ENCODE measurements around the gene PAX9.

PAX9 gene

GRCh38 chr14:36655963-36656686 lies 5.5 kb upstream of the PAX9 start:
- no peak overlapping the region for H3K9ac ChIP-seq (ENCODE audit: low read depth, low read length)
- no peak for DNase-seq
- H3K4me3 ChIP-seq (ENCODE audit: low read depth in 1 of 2, low read length in 2 of 2): no peak overlapping the region
- no peak overlapping the region for H2AFZ ChIP-seq (ENCODE audit: low read depth, low read length)
- no peak for TF ChIP-seq EZH2 (IDR thresholded peaks at IDR 0.05; ENCODE audit: borderline replicate concordance, low read depth, low read length, severe bottlenecking)
- peak; percentile 29 for TF ChIP-seq CTCF (IDR thresholded peaks at IDR 0.05; ENCODE audit: borderline replicate concordance, extremely low read depth, low read length, poor library complexity, severe bottlenecking)
- H3K4me2 ChIP-seq (ENCODE audit: insufficient read depth, low read length): no peak overlapping the region
- H3K27me3 ChIP-seq (ENCODE audit: insufficient read depth, low read length, poor library complexity): no peaks in the 10 kb centered on the region
- no peaks in the 10 kb centered on the region for H3K4me1 ChIP-seq (ENCODE audit: insufficient read depth, low read length)
- no peaks in the 10 kb centered on the region for H4K20me1 ChIP-seq (ENCODE audit: insufficient read depth, low read length)
- peaks cover 14% of the 10 kb centered on the region for H3K9me3 ChIP-seq (ENCODE audit: insufficient read depth, low read length, severe bottlenecking)
- no peaks in the 10 kb centered on the region for H3K36me3 ChIP-seq (ENCODE audit: insufficient read depth, low read length)
- ATAC-seq (ENCODE audit: insufficient read depth, low read depth): no peak
- no peaks in the 10 kb centered on the region for H3K79me2 ChIP-seq (ENCODE audit: insufficient read depth, low read length)
- H3K27ac ChIP-seq (ENCODE audit: low read length): no peak overlapping the region

- no peaks in the 10 kb centered on the region for H3K79me2 ChIP-seq (ENCODE audit: insufficient read depth, low read length)
- H3K4me3 ChIP-seq (ENCODE audit: low read depth in 1 of 2, low read length in 2 of 2): no peak overlapping the region
- TF ChIP-seq CTCF (IDR thresholded peaks at IDR 0.05; ENCODE audit: borderline replicate concordance, extremely low read depth, low read length, poor library complexity, severe bottlenecking) (no peak), EZH2 (IDR thresholded peaks at IDR 0.05; ENCODE audit: borderline replicate concordance, low read depth, low read length, severe bottlenecking) (no peak)
- peaks cover 14% of the 10 kb centered on the region for H3K9me3 ChIP-seq (ENCODE audit: insufficient read depth, low read length, severe bottlenecking)
- DNase-seq: no peak
- no peaks in the 10 kb centered on the region for H3K36me3 ChIP-seq (ENCODE audit: insufficient read depth, low read length)
- H3K4me1 ChIP-seq (ENCODE audit: insufficient read depth, low read length): no peaks in the 10 kb centered on the region
- no peak overlapping the region for H2AFZ ChIP-seq (ENCODE audit: low read depth, low read length)
- no peaks in the 10 kb centered on the region for H4K20me1 ChIP-seq (ENCODE audit: insufficient read depth, low read length)
- no peak overlapping the region for H3K9ac ChIP-seq (ENCODE audit: low read depth, low read length)
- no peak overlapping the region for H3K4me2 ChIP-seq (ENCODE audit: insufficient read depth, low read length)
- no peaks in the 10 kb centered on the region for H3K27me3 ChIP-seq (ENCODE audit: insufficient read depth, low read length, poor library complexity)
- no peak overlapping the region for H3K27ac ChIP-seq (ENCODE audit: low read length)
- no peak for ATAC-seq (ENCODE audit: insufficient read depth, low read depth)
Observed at GRCh38 chr14:36656687-36657398, 4.8 kb upstream of the PAX9 start.

DNA sequence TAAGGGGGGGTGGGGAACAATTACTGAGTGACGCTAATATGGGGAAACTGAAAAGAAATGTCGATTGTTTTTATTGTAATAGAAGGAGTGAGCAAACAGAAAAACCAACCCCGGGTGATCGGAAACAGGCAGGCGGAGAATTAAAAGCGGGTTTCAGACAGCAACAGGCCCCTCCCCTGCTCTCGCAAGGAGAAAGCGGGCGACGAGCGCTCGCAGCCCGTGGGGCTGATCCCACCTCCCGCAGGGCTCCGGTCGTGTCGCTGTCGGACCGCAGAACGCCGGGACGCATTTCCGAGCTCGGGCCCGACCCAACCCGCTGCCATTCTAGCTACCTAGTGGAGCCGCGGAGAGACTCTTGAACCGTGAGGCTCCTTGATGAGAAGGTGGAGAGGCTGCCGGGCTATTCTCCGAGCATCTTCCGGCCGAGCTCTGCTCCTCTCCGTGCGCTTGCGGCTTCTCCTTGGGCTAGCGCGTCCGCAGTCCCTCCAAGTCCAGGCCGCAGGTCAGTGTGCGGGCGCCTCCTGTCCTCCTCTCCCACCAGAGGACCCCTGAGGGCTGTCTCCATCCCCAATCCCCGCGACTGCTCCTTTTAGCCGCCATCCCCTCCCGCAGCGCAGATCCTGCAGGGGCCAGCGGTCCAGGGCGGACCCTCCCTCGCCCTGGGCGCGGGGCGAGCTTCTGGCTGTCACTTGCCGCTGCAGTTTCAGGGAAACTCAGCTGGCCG lies 4.1 kb upstream of the PAX9 start:
- Histone ChIP-seq H3K9ac (ENCODE audit: low read depth, low read length) (no peak overlapping the region), H3K4me2 (ENCODE audit: insufficient read depth, low read length) (no peak overlapping the region), H3K79me2 (ENCODE audit: insufficient read depth, low read length) (no peaks in the 10 kb centered on the region), H3K4me1 (ENCODE audit: insufficient read depth, low read length) (no peaks in the 10 kb centered on the region), H3K36me3 (ENCODE audit: insufficient read depth, low read length) (no peaks in the 10 kb centered on the region), H3K4me3 (ENCODE audit: low read depth in 1 of 2, low read length in 2 of 2) (no peak overlapping the region), H3K27ac (ENCODE audit: low read length) (no peak overlapping the region), H3K9me3 (ENCODE audit: insufficient read depth, low read length, severe bottlenecking) (peaks cover 14% of the 10 kb centered on the region), H2AFZ (ENCODE audit: low read depth, low read length) (no peak overlapping the region), H3K27me3 (ENCODE audit: insufficient read depth, low read length, poor library complexity) (no peaks in the 10 kb centered on the region), H4K20me1 (ENCODE audit: insufficient read depth, low read length) (no peaks in the 10 kb centered on the region)
- TF ChIP-seq CTCF (IDR thresholded peaks at IDR 0.05; ENCODE audit: borderline replicate concordance, extremely low read depth, low read length, poor library complexity, severe bottlenecking) (no peak), EZH2 (IDR thresholded peaks at IDR 0.05; ENCODE audit: borderline replicate concordance, low read depth, low read length, severe bottlenecking) (no peak)
- DNase-seq (no peak), ATAC-seq (ENCODE audit: insufficient read depth, low read depth) (no peak)
